ENCODE measurements around the gene C5orf52. TPM values are rescaled to one million over a fixed set of nuclear protein-coding genes. Genes with fewer than 3 reads are reported as not detected.
A peak's percentile ranks its signal among the peaks of the same experiment; 100 is the strongest.
"Not testable (repeated sequence)": the region's sequence is repeated elsewhere in the genome, so short reads cannot be mapped to it uniquely, and the experiment has no call there.

The C5orf52 gene
- total RNA-seq, 1 donor from 2014 or later, result not detected

- DNase-seq, result no peak
Observed at GRCh38 chr5:157679801-157680200, 8.5 kb downstream of the C5orf52 start.

- no peak for DNase-seq
Observed at GRCh38 chr5:157680239-157680638, 8.9 kb downstream of the C5orf52 start.

- no peak for DNase-seq
Observed at GRCh38 chr5:157681048-157681447, 9.7 kb downstream of the C5orf52 start.

GRCh38 chr5:157682257-157682656 is 10.9 kb downstream of the C5orf52 start:
- no peak for DNase-seq

- not testable (repeated sequence) for DNase-seq
Observed at GRCh38 chr5:157686276-157687197, 15.2 kb downstream of the C5orf52 start.

- DNase-seq, result no peak
Observed at GRCh38 chr5:157687198-157687554, 15.8 kb downstream of the C5orf52 start.

GRCh38 chr5:157689942-157690689 is 18.8 kb downstream of the C5orf52 start:
- DNase-seq, result peak; percentile 9

GRCh38 chr5:157690690-157691433 is 19.5 kb downstream of the C5orf52 start:
- DNase-seq, result no peak

- not testable (repeated sequence) for DNase-seq
Observed at GRCh38 chr5:157693816-157694215, 22.5 kb downstream of the C5orf52 start.

- not testable (repeated sequence) for DNase-seq
Observed at GRCh38 chr5:157696154-157696553, 24.8 kb downstream of the C5orf52 start.

- not testable (repeated sequence) for DNase-seq
Observed at GRCh38 chr5:157698674-157699073, 27.3 kb downstream of the C5orf52 start.

- no peak for DNase-seq
Observed at GRCh38 chr5:157703736-157704135, 32.4 kb downstream of the C5orf52 start.

GRCh38 chr5:157708866-157709265 is 37.5 kb downstream of the C5orf52 start:
- DNase-seq, result no peak

GRCh38 chr5:157709346-157709745 is 38.0 kb downstream of the C5orf52 start:
- no peak for DNase-seq

- no peak for DNase-seq
Observed at GRCh38 chr5:157710431-157710830, 39.1 kb downstream of the C5orf52 start.

GRCh38 chr5:157710882-157711281 is 39.5 kb downstream of the C5orf52 start:
- no peak for DNase-seq

GRCh38 chr5:157713830-157714595 is 42.7 kb downstream of the C5orf52 start:
- no peak for DNase-seq

GRCh38 chr5:157714596-157714864 is 43.2 kb downstream of the C5orf52 start:
- no peak for DNase-seq

GRCh38 chr5:157718519-157718918 is 47.2 kb downstream of the C5orf52 start:
- peak; percentile 81 for DNase-seq

GRCh38 chr5:157719245-157719644 is 47.9 kb downstream of the C5orf52 start:
- no peak for DNase-seq

GRCh38 chr5:157721159-157721558 is 49.8 kb downstream of the C5orf52 start:
- no peak for DNase-seq

GRCh38 chr5:157722895-157723294 is 51.6 kb downstream of the C5orf52 start:
- not testable (repeated sequence) for DNase-seq
